Spleen (tissue), 11 donors: ENCODE data around the gene GNS. TPM values are rescaled to one million over a fixed set of nuclear protein-coding genes. Genes with fewer than 3 reads are reported as not detected.

ENCODE experiments used
- DNase-seq: peaks from one replicate; pipeline ENCODE4 v3.0.0-alpha.2; 2020
- H3K27ac ChIP-seq, 8 donors: fragments of 200-600 bp; sonication (generic) in 7 of 8; 1 replicate in 4 of 8; 2 replicates in 4 of 8; pipeline versions ENCODE4 v1.5.0 to v1.8.0; 2016 to 2021; ENCODE audit warnings: inconsistent platforms in 4 of 8, mild to moderate bottlenecking in 4 of 8, moderate library complexity in 1 of 8
- H3K27me3 ChIP-seq, 7 donors: fragments of 200-600 bp; sonication (generic) in 6 of 7; replicated peaks in 1 of 7; 1 replicate in 4 of 7; 2 replicates in 3 of 7; pipeline versions ENCODE4 v1.5.0 to v1.8.0; 2016 to 2021; ENCODE audit warnings: inconsistent platforms in 3 of 7, mild to moderate bottlenecking in 1 of 7
- H3K36me3 ChIP-seq, 6 donors: fragments of 200-600 bp; sonication (generic) in 5 of 6; 1 replicate in 4 of 6; 2 replicates in 2 of 6; pipeline versions ENCODE4 v1.5.0 to v1.8.0; 2016 to 2021; ENCODE audit warnings: inconsistent platforms in 2 of 6
- H3K4me1 ChIP-seq, 6 donors: fragments of 200-600 bp; sonication (generic) in 5 of 6; 1 replicate in 3 of 6; 2 replicates in 3 of 6; pipeline versions ENCODE4 v1.5.0 to v1.8.0; 2016 to 2021; ENCODE audit warnings: inconsistent platforms in 3 of 6
- H3K4me3 ChIP-seq, 8 donors: fragments of 200-600 bp; sonication (generic) in 7 of 8; 1 replicate in 4 of 8; 2 replicates in 4 of 8; pipeline versions ENCODE4 v1.5.0 to v1.8.0; 2016 to 2021; ENCODE audit warnings: inconsistent platforms in 4 of 8, mild to moderate bottlenecking in 4 of 8, moderate library complexity in 2 of 8
- H3K9me3 ChIP-seq, 8 donors: fragments of 200-600 bp; sonication (generic) in 7 of 8; 1 replicate in 4 of 8; 2 replicates in 4 of 8; pipeline versions ENCODE4 v1.5.0 to v1.8.0; 2016 to 2021; ENCODE audit warnings: inconsistent platforms in 4 of 8
- POLR2A ChIP-seq, 3 donors: fragments of 450-650 bp; IDR thresholded peaks; one replicate each; pipeline ENCODE4 v1.5.1; 2017; ENCODE audit warnings: antibody characterized with exemption in 3 of 3, mild to moderate bottlenecking in 1 of 3
- POLR2AphosphoS5 ChIP-seq, 3 donors: sonication (generic); formaldehyde crosslinking; IDR thresholded peaks; one replicate each; pipeline ENCODE4 v1.5.1; 2017; ENCODE audit warnings: antibody characterized with exemption in 3 of 3
- WGBS, 5 donors: extraction: QIAGEN DNeasy Blood & Tissue Kit in 3 of 5; methylation state at CpG; one replicate each; pipeline versions ENCODE4 v1.1.5 to v1.1.7; 2013 to 2018; 5-methylcytosine and 5-hydroxymethylcytosine counted together
- intact Hi-C: fragments of 100-400 bp; cut with DNase I; formaldehyde crosslinking; loops from one replicate; pipeline ENCODE4 v1.15.0; 2023; ENCODE audit warnings: low total_unique reads
- polyA plus RNA-seq, 3 donors: library from polyadenylated mRNA; stranded (reverse); fragments of 200-250 nt; gene quantifications; one replicate each; pipeline ENCODE4 v1.2.1, GENCODE V29; 2013
- total RNA-seq, 7 donors: library from RNA; depleted of rRNA in 3 of 7; stranded (reverse); fragments of >200 nt in 3 of 7; fragmentation: NEBNext Ultra II Directional in 4 of 7; extraction: Animal tissue kit (Norgen Biotek cat#: 25700) in 4 of 7; gene quantifications; one replicate each; pipeline versions ENCODE4 v1.1.0 to v1.2.1, GENCODE V29; 2016 to 2021
- TF ChIP-seq, protein P1 (sequence below), 11 experiments: fragments of 200-600 bp in 7 of 11; fragments of 450-650 bp in 4 of 11; sonication (generic) in 4 of 11; IDR thresholded peaks in 8 of 11; conservative IDR thresholded peaks in 3 of 11; 1 replicate in 7 of 11; 2 replicates in 4 of 11; pipeline versions ENCODE4 v1.4.0 to v1.8.0; 2016 to 2021; ENCODE audit warnings: antibody characterized with exemption in 11 of 11, inconsistent platforms in 4 of 11, mild to moderate bottlenecking in 1 of 11
- donor health status: healthy with polysubstance abuse.
- donor health status: DM: no; HTN: no; CAD: no; lungs with moderate emphysema.
- donor health status: DM: no; HTN: no; CAD: no.
- donor health status: Bipolar disorder and iron deficiency.
- donor health status: healthy.
- donor health status: DM: no; HTN: no; CAD: no.
- donor health status: DM: yes; HTN: yes; CAD: no.

Gene GNS
- total and polyA plus RNA-seq, 10 donors, result 8.3 to 154 (median 126) TPM

DNA sequence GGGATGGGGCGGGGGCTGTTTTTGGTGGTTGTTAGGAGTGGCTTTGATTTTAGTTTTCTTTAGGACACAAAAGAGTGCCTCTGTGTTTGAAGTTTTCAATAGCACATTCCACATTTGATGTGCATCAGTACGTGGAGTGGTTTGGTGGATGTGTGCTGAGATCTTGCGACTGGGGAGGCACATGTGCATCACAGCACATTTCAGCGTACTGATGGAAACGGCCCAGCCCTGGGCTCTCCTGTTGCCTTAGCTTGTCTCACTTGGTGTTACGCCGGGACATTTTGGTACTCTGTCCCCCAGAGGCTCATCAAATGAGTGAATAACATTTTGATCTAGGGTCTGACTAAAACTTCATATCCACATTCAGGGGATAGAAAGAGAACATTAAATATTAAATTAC, 70.5 kb downstream of the GNS start:
- Histone ChIP-seq H3K4me1 (peaks cover 5 to 92% (median 48%) of the 10 kb centered on the region in 6 donors), H3K27me3 (no peaks in the 10 kb centered on the region), H3K9me3 (no peaks in the 10 kb centered on the region), H3K27ac (peak overlapping the region in 3 of 8 donors; percentile 62 to 86 (median 73)), H3K36me3 (peaks cover 0 to 92% (median 52%) of the 10 kb centered on the region in 6 donors), H3K4me3 (no peak overlapping the region)
- intact Hi-C loops, result no loop called here
- TF ChIP-seq POLR2A (IDR thresholded peaks at IDR 0.05) (no peak), POLR2AphosphoS5 (IDR thresholded peaks at IDR 0.05) (no peak)
- TF ChIP-seq, protein P1, sequence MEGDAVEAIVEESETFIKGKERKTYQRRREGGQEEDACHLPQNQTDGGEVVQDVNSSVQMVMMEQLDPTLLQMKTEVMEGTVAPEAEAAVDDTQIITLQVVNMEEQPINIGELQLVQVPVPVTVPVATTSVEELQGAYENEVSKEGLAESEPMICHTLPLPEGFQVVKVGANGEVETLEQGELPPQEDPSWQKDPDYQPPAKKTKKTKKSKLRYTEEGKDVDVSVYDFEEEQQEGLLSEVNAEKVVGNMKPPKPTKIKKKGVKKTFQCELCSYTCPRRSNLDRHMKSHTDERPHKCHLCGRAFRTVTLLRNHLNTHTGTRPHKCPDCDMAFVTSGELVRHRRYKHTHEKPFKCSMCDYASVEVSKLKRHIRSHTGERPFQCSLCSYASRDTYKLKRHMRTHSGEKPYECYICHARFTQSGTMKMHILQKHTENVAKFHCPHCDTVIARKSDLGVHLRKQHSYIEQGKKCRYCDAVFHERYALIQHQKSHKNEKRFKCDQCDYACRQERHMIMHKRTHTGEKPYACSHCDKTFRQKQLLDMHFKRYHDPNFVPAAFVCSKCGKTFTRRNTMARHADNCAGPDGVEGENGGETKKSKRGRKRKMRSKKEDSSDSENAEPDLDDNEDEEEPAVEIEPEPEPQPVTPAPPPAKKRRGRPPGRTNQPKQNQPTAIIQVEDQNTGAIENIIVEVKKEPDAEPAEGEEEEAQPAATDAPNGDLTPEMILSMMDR (IDR thresholded peaks at IDR 0.05 in 8 of 11, conservative IDR thresholded peaks at IDR 0.05 in 3 of 11), result no peak
- no peak for DNase-seq
- WGBS, 5 donors, result 90 to 95% (median 93%) methylated on average over 7 of the region's 7 CpGs

DNA sequence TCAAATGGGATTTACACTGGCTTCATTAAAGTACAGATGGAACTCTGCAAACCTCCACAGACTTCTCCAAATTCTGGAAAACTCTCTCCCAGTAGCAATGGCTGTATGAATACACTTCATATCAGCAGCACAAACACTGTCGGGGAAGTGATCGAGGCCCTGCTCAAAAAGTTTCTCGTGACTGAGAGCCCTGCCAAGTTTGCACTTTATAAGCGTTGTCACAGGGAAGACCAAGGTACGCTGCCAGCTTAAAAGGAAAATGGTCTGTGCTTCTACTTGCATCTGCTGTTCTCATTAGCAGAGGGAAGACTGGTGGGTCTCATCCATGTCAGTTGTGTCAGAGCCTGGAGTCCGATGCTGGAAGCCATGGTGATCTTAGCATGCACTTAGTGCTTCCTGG, 71.0 kb downstream of the GNS start:
- no peak overlapping the region for H3K4me3 ChIP-seq
- H3K27ac ChIP-seq, result peak overlapping the region in 7 of 8 donors; percentile 11 to 86 (median 45)
- no peak for DNase-seq
- H3K4me1 ChIP-seq, result peaks cover 6 to 92% (median 53%) of the 10 kb centered on the region in 6 donors
- H3K36me3 ChIP-seq, result peaks cover 0 to 87% (median 48%) of the 10 kb centered on the region in 6 donors
- TF ChIP-seq POLR2AphosphoS5 (IDR thresholded peaks at IDR 0.05), result no peak
- no peak for TF ChIP-seq POLR2A (IDR thresholded peaks at IDR 0.05)
- TF ChIP-seq, protein P1 (IDR thresholded peaks at IDR 0.05 in 8 of 11, conservative IDR thresholded peaks at IDR 0.05 in 3 of 11), result no peak
- H3K27me3 ChIP-seq, result no peaks in the 10 kb centered on the region
- WGBS, 5 donors, result 80 to 88% (median 84%) methylated on average over 6 of the region's 6 CpGs
- no peaks in the 10 kb centered on the region for H3K9me3 ChIP-seq
- intact Hi-C loops, result no loop called here

DNA sequence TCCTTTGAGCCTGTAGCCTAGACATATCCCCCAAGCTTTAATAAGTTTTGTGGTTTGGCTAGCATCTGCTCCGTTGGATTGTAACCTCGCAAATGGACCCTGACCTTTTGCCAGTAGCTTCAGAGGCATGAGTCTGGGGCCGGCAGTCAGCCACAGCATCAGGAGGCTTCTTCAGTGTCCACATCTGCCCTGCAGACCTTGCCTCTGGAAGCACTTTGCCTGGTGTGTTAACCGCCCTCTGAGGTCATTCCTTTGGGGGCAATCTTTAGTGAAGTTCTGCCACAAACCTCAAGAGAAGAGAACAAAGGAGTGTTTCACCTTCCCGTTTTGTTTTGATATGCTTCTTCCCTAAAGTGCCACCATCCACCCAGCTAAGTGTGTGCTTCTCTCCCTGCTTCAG, 71.4 kb downstream of the GNS start:
- DNase-seq, result no peak
- Histone ChIP-seq H3K4me1 (peaks cover 10 to 92% (median 57%) of the 10 kb centered on the region in 6 donors), H3K4me3 (no peak overlapping the region), H3K27me3 (no peaks in the 10 kb centered on the region), H3K36me3 (peaks cover 0 to 83% (median 45%) of the 10 kb centered on the region in 6 donors), H3K9me3 (no peaks in the 10 kb centered on the region), H3K27ac (peak overlapping the region; percentile 0 to 86 (median 44))
- WGBS, 5 donors, result 38 to 43% (median 43%) methylated on average over 5 of the region's 5 CpGs
- TF ChIP-seq POLR2A (IDR thresholded peaks at IDR 0.05) (no peak), POLR2AphosphoS5 (IDR thresholded peaks at IDR 0.05) (no peak)
- TF ChIP-seq, protein P1 (IDR thresholded peaks at IDR 0.05 in 8 of 11, conservative IDR thresholded peaks at IDR 0.05 in 3 of 11), result no peak
- intact Hi-C loops, result no loop called here

DNA sequence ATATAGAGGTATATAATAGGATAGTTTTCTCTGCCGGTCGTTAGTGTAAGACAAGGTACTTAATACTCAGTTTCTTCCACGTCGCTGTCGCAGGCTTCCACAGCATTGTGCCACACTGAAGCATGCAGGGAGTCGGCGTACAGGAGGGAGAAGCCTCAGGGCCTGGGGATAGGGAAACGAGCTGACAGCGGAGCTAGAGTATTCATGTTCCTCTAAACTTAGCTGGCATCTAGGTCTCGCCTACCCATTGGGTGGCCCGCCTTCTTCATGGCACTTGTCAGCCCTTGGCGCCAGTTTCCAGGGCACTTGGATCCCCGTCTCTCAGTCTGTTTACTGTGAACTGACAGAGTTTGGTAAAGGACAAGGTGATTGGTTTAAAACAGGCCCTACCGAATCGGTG, 73.6 kb downstream of the GNS start:
- peak; percentile 67 for DNase-seq
- no peaks in the 10 kb centered on the region for H3K27me3 ChIP-seq
- intact Hi-C loops, result no loop called here
- H3K36me3 ChIP-seq, result peaks cover 0 to 61% (median 35%) of the 10 kb centered on the region in 6 donors
- H3K9me3 ChIP-seq, result no peaks in the 10 kb centered on the region
- H3K4me1 ChIP-seq, result peaks cover 28 to 96% (median 59%) of the 10 kb centered on the region in 6 donors
- no peak for TF ChIP-seq POLR2A (IDR thresholded peaks at IDR 0.05)
- no peak for TF ChIP-seq POLR2AphosphoS5 (IDR thresholded peaks at IDR 0.05)
- H3K4me3 ChIP-seq, result peak overlapping the region in 1 of 8 donors; percentile 44
- WGBS, 5 donors, result 94 to 98% (median 95%) methylated on average over 15 of the region's 15 CpGs
- H3K27ac ChIP-seq, result peak overlapping the region in 6 of 8 donors; percentile 52 to 93 (median 88)
